Glomerular visceral epithelial cell (primary cell): ENCODE results near the gene GHRHR.

Experiments used
- DNase-seq: peaks from one replicate; pipeline ENCODE4 v3.0.0-alpha.2; 2016; ENCODE audit errors: extremely low spot score

The GHRHR gene

GRCh38 chr7:30928254-30928872 lies 35.4 kb upstream of the GHRHR start:
- no peak for DNase-seq

GRCh38 chr7:30929686-30930085 lies 34.1 kb upstream of the GHRHR start:
- no peak for DNase-seq

- DNase-seq: no peak
Observed at GRCh38 chr7:30930621-30931020, 33.1 kb upstream of the GHRHR start.

- peak; percentile 78 for DNase-seq
Observed at GRCh38 chr7:30931161-30931928, 32.4 kb upstream of the GHRHR start.

- DNase-seq: no peak
Observed at GRCh38 chr7:30931929-30932540, 31.7 kb upstream of the GHRHR start.

- peak; percentile 53 for DNase-seq
Observed at GRCh38 chr7:30932562-30932961, 31.2 kb upstream of the GHRHR start.

- DNase-seq: no peak
Observed at GRCh38 chr7:30933124-30933974, 30.4 kb upstream of the GHRHR start.

- DNase-seq: no peak
Observed at GRCh38 chr7:30934225-30934624, 29.5 kb upstream of the GHRHR start.

GRCh38 chr7:30934732-30935568 lies 28.8 kb upstream of the GHRHR start:
- no peak for DNase-seq

GRCh38 chr7:30935569-30935877 lies 28.2 kb upstream of the GHRHR start:
- no peak for DNase-seq

- DNase-seq: no peak
Observed at GRCh38 chr7:30936650-30937245, 27.0 kb upstream of the GHRHR start.

GRCh38 chr7:30937416-30937815 lies 26.3 kb upstream of the GHRHR start:
- DNase-seq: no peak

GRCh38 chr7:30938435-30939316 lies 25.1 kb upstream of the GHRHR start:
- peak; percentile 74 for DNase-seq

GRCh38 chr7:30941582-30942323 lies 22.0 kb upstream of the GHRHR start:
- no peak for DNase-seq

- DNase-seq: no peak
Observed at GRCh38 chr7:30950197-30950596, 13.6 kb upstream of the GHRHR start.

GRCh38 chr7:30954914-30955313 lies 8.8 kb upstream of the GHRHR start:
- DNase-seq: no peak

- no peak for DNase-seq
Observed at GRCh38 chr7:30956704-30957103, 7.0 kb upstream of the GHRHR start.

- no peak for DNase-seq
Observed at GRCh38 chr7:30965372-30965771, 1.6 kb downstream of the GHRHR start.

- no peak for DNase-seq
Observed at GRCh38 chr7:30965883-30966282, 2.1 kb downstream of the GHRHR start.
